Esophagus muscularis mucosa (tissue), 4 donors: ENCODE results near the gene MYO1D. TPM values are rescaled to one million over a fixed set of nuclear protein-coding genes. Genes with fewer than 3 reads are reported as not detected.
"Not testable (repeated sequence)": the region's sequence is repeated elsewhere in the genome, so short reads cannot be mapped to it uniquely, and the experiment has no call there.

Experiments used
- DNase-seq: peaks from one replicate; pipeline ENCODE4 v3.0.0-alpha.2; 2017; ENCODE audit errors: extremely low spot score
- H3K27ac ChIP-seq, 4 donors: fragments of 200-600 bp; sonication (generic); replicated peaks in 1 of 4; 1 replicate in 3 of 4; 2 replicates in 1 of 4; pipeline ENCODE4 v1.5.1; 2016 to 2019; ENCODE audit warnings: mild to moderate bottlenecking in 1 of 4
- H3K27me3 ChIP-seq, 4 donors: fragments of 200-600 bp; sonication (generic); one replicate each; pipeline versions ENCODE4 v1.5.1 to v1.6.0; 2016 to 2019
- H3K36me3 ChIP-seq, 4 donors: fragments of 200-600 bp; sonication (generic); one replicate each; pipeline ENCODE4 v1.5.1; 2016 to 2019
- H3K4me1 ChIP-seq, 4 donors: fragments of 200-600 bp; sonication (generic); one replicate each; pipeline ENCODE4 v1.5.1; 2016 to 2019
- H3K4me3 ChIP-seq, 4 donors: fragments of 200-600 bp; sonication (generic); 1 replicate in 2 of 4; 2 replicates in 2 of 4; pipeline ENCODE4 v1.5.1; 2016 to 2019; ENCODE audit warnings: mild to moderate bottlenecking in 4 of 4, moderate library complexity in 1 of 4
- H3K9me3 ChIP-seq, 4 donors: fragments of 200-600 bp; sonication (generic); 1 replicate in 3 of 4; 2 replicates in 1 of 4; pipeline ENCODE4 v1.5.1; 2016 to 2019
- EP300 ChIP-seq: sonication (generic); formaldehyde crosslinking; IDR thresholded peaks from one replicate; pipeline ENCODE4 v1.6.1; 2017; ENCODE audit warnings: antibody characterized with exemption
- POLR2A ChIP-seq: fragments of 450-650 bp; IDR thresholded peaks from one replicate; pipeline ENCODE4 v1.6.1; 2017; ENCODE audit warnings: antibody characterized with exemption, moderate library complexity, mild to moderate bottlenecking, low read depth
- POLR2AphosphoS5 ChIP-seq, 2 donors: sonication (generic); formaldehyde crosslinking; IDR thresholded peaks; one replicate each; pipeline ENCODE4 v1.6.1; 2017; ENCODE audit warnings: antibody characterized with exemption in 2 of 2
- WGBS: methylation state at CpG from one replicate; pipeline ENCODE4 v1.1.5; 2018; 5-methylcytosine and 5-hydroxymethylcytosine counted together
- intact Hi-C: fragments of 100-400 bp; cut with DNase I; formaldehyde crosslinking; loops from one replicate; pipeline ENCODE4 v1.15.1; 2023
- total RNA-seq, 4 donors: library from RNA; depleted of rRNA; stranded (reverse); fragments of >200 nt; gene quantifications; one replicate each; pipeline versions ENCODE4 v1.1.0 to v1.2.1, GENCODE V29; 2016
- TF ChIP-seq, protein P1 (sequence below), 3 experiments: fragments of 200-600 bp in 2 of 3; fragments of 450-650 bp in 1 of 3; sonication (generic) in 2 of 3; IDR thresholded peaks; one replicate each; pipeline ENCODE4 v1.5.1; 2017 to 2019; ENCODE audit warnings: antibody characterized with exemption in 3 of 3, mild to moderate bottlenecking in 2 of 3, moderate library complexity in 1 of 3

MYO1D gene
- total RNA-seq, 4 donors from 2014 or later, result 27.3 to 30.3 (median 29.0) TPM

DNA sequence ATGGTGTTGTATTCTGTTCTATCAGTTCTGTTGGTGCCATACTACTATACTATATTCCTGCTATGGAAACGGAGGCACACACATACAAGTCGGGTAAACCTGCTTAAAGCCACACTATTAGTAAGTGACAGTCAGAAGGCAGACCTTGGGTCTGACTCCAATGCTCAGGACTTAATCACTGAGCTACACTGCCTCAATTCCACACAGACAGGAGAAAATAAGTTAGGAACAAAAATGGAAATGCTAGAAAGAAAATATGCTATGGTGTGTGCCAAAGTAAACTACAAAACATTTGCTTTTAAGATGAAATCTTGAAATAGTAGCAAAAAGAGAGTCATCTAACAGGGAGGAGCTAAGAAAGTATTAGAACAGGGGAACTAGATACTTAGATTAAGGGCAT, 48.1 kb downstream of the MYO1D start:
- Histone ChIP-seq H3K27ac (no peak overlapping the region), H3K4me3 (no peak overlapping the region), H3K36me3 (no peaks in the 10 kb centered on the region), H3K9me3 (no peaks in the 10 kb centered on the region), H3K4me1 (peaks cover 0 to 12% (median 9%) of the 10 kb centered on the region in 4 donors), H3K27me3 (no peaks in the 10 kb centered on the region)
- 72% methylated on average over 2 of the region's 2 CpGs for WGBS
- DNase-seq, result no peak
- TF ChIP-seq EP300, result no peak
- no peak for TF ChIP-seq POLR2AphosphoS5 (IDR thresholded peaks at IDR 0.05)
- no peak for TF ChIP-seq POLR2A
- TF ChIP-seq, protein P1, sequence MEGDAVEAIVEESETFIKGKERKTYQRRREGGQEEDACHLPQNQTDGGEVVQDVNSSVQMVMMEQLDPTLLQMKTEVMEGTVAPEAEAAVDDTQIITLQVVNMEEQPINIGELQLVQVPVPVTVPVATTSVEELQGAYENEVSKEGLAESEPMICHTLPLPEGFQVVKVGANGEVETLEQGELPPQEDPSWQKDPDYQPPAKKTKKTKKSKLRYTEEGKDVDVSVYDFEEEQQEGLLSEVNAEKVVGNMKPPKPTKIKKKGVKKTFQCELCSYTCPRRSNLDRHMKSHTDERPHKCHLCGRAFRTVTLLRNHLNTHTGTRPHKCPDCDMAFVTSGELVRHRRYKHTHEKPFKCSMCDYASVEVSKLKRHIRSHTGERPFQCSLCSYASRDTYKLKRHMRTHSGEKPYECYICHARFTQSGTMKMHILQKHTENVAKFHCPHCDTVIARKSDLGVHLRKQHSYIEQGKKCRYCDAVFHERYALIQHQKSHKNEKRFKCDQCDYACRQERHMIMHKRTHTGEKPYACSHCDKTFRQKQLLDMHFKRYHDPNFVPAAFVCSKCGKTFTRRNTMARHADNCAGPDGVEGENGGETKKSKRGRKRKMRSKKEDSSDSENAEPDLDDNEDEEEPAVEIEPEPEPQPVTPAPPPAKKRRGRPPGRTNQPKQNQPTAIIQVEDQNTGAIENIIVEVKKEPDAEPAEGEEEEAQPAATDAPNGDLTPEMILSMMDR (IDR thresholded peaks at IDR 0.05), result no peak
- intact Hi-C loops, result no loop called here

DNA sequence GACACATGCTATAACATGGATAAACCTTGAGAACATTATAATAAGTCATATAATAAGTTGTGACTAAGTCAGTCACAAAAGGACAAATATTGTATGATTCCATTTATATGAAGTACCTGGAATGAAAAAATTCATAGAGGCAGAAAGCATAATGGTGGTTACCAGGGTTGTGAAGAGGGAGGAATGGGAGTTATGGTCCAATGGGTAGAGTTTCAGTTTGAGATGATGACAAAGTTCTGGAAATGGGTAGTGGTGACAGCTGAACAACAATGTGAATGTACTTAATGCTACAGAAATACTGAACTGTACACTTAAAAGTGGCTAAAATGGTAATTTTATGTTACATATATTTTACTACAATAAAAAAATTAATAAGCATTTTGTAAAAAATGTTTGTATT, 49.7 kb downstream of the MYO1D start:
- Histone ChIP-seq H3K4me1 (peaks cover 4 to 12% (median 9%) of the 10 kb centered on the region in 4 donors), H3K27ac (no peak overlapping the region)
- intact Hi-C loops, result no loop called here

DNA sequence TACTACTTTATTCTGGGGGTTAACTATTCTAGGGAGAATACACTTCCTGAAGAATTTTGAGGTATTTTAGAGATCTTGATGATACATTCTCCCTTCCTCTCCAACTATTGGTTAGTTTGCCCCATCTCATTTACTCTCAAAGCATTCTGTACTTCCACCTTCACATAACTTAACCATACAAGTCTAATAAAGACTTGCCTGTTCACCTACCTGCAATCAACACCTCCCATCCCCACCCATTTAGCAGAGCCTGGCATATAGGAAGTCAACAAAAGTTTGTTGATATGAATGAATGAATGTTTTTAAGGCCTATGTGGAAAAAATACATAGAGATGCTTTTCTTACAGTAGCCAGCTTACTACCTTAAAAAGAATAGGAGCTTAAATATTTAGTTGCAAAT, 50.8 kb downstream of the MYO1D start:
- H3K9me3 ChIP-seq, result no peaks in the 10 kb centered on the region
- DNase-seq, result no peak
- intact Hi-C loops, result no loop called here
- H3K27ac ChIP-seq, result no peak overlapping the region
- H3K4me3 ChIP-seq, result no peak overlapping the region
- no peaks in the 10 kb centered on the region for H3K36me3 ChIP-seq
- no peaks in the 10 kb centered on the region for H3K27me3 ChIP-seq
- TF ChIP-seq POLR2A (no peak), POLR2AphosphoS5 (IDR thresholded peaks at IDR 0.05) (no peak), EP300 (no peak)
- TF ChIP-seq, protein P1 (IDR thresholded peaks at IDR 0.05), result no peak
- H3K4me1 ChIP-seq, result peaks cover 4 to 12% (median 9%) of the 10 kb centered on the region in 4 donors

More for the DNA sequence above, 49.7 kb downstream of the MYO1D start:
- Histone ChIP-seq H3K4me3 (no peak overlapping the region), H3K27me3 (no peaks in the 10 kb centered on the region), H3K9me3 (no peaks in the 10 kb centered on the region), H3K36me3 (no peaks in the 10 kb centered on the region)
- no peak for DNase-seq
- TF ChIP-seq EP300 (no peak), POLR2AphosphoS5 (IDR thresholded peaks at IDR 0.05) (no peak), POLR2A (no peak)
- TF ChIP-seq, protein P1 (IDR thresholded peaks at IDR 0.05), result no peak

DNA sequence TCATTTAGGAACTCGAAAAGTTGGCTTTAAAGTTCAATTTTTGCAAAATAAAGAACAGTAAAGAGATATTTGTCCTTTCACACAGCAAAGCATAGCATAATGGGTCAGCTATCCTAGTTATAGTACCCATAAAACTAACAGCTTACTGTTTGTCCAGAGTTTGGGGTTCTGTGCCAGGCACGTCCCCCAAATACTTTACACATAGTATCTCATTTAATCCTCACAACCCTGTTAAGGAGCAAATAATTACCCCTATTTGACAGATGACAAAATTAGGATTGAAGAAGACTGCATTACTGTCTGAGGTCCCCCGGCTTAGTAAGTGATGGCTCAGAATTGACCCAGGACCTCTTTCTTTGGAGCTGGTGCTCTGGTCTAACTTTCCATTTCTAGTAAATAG, 52.6 kb downstream of the MYO1D start:
- no peak for TF ChIP-seq EP300
- TF ChIP-seq POLR2A, result no peak
- TF ChIP-seq, protein P1 (IDR thresholded peaks at IDR 0.05), result no peak
- TF ChIP-seq POLR2AphosphoS5 (IDR thresholded peaks at IDR 0.05), result no peak

DNA sequence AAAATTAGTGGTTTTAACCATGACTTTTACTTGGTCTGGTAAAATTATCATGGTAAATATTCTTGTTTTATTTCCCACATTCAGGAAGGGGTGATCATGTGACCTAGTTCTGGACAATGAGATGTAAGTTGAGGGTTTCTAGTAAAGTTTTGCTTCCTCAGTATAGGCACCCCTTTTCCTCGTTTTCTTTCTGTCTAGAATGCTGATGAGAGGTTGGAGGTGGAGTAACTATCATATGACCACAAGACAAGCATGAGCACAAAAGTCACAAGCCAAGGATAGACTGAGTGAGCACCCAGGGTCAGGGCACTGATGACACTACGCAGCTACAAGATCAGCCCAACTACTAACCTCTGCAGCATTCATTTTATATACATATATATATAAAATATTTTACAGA, 53.9 kb downstream of the MYO1D start:
- Histone ChIP-seq H3K4me1 (peaks cover 0 to 9% (median 6%) of the 10 kb centered on the region in 4 donors), H3K36me3 (no peaks in the 10 kb centered on the region), H3K9me3 (no peaks in the 10 kb centered on the region), H3K27ac (no peak overlapping the region), H3K4me3 (peak overlapping the region; percentile 40 to 55 (median 48)), H3K27me3 (no peaks in the 10 kb centered on the region)
- intact Hi-C loops, result no loop called here
- TF ChIP-seq EP300 (no peak), POLR2A (no peak), POLR2AphosphoS5 (IDR thresholded peaks at IDR 0.05) (no peak)
- no peak for DNase-seq
- WGBS, result 55% methylated on average over 2 of the region's 2 CpGs

More for the DNA sequence above, 52.6 kb downstream of the MYO1D start:
- H3K36me3 ChIP-seq, result no peaks in the 10 kb centered on the region
- no peak overlapping the region for H3K27ac ChIP-seq
- H3K9me3 ChIP-seq, result no peaks in the 10 kb centered on the region
- 92% methylated on average over 3 of the region's 3 CpGs for WGBS
- H3K27me3 ChIP-seq, result no peaks in the 10 kb centered on the region
- intact Hi-C loops, result no loop called here
- no peak for DNase-seq
- H3K4me3 ChIP-seq, result no peak overlapping the region
- H3K4me1 ChIP-seq, result peaks cover 5 to 15% (median 9%) of the 10 kb centered on the region in 4 donors

DNA sequence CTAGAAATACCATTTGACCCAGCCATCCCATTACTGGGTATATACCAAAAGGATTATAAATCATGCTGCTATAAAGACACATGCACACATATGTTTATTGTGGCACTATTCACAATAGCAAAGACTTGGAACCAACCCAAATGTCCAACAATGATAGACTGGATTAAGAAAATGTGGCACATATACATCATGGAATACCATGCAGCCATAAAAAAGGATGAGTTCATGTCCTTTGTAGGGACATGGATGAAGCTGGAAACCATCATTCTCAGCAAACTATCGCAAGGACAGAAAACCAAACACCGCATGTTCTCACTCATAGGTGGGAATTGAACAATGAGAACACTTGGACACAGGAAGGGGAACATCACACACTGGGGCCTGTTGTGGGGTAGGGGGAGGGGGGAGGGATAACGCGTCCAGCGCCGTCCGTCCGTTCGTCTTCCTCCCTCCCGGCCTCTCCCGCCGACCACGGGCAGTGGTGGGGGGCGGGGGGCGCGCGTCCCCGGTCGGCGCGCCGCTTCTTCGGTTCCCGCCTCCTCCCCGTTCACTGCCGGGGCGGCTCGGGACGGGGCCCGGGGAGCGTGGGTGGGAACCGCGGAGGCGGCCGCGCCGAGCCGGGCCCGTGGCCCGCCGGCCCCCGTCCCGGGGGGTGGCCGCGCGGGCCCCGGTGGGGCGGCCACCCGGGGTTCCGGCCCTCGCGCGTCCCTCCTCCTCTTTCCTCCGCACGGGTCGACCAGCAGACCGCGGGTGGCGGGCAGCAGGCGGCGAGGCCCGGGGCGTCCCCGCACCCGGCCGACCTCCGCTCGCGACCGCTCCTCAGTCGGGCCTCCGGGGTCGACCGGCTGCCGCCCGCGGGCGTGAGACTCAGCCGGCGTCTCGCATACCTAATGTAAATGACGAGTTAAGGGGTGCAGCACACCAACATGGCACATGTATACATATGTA, 54.7 kb downstream of the MYO1D start:
- H3K27me3 ChIP-seq, H3K4me1 ChIP-seq, DNase-seq, H3K9me3 ChIP-seq, intact Hi-C loops, H3K27ac ChIP-seq, H3K36me3 ChIP-seq: not testable (repeated sequence)
- peak overlapping the region; percentile 40 to 55 (median 48) for H3K4me3 ChIP-seq
- under 1% methylated on average over 46 of the region's 82 CpGs for WGBS
